Kidney (tissue), 14 donors: ENCODE data around the gene C1QC. TPM values are rescaled to one million over a fixed set of nuclear protein-coding genes. Genes with fewer than 3 reads are reported as not detected.

Source experiments
- DNase-seq, 5 donors: peaks; one replicate each; pipeline ENCODE4 v3.0.0-alpha.2; 2013 to 2020
- FAIRE-seq: peaks from 2 replicates; lab custom pipeline; 2012; peaks lifted over from hg19 to GRCh38; lab: Jason Lieb, UNC
- H3K27ac ChIP-seq, 2 donors: one replicate each; pipeline ENCODE4 v1.7.0; 2013; ENCODE audit warnings: low read depth in 2 of 2, low read length in 2 of 2, inconsistent platforms in 1 of 2
- H3K27me3 ChIP-seq: one replicate; pipeline ENCODE4 v1.7.1; 2013; ENCODE audit warnings: low read length, inconsistent platforms; ENCODE audit not compliant: control insufficient read depth, insufficient read depth
- H3K36me3 ChIP-seq, 3 donors: one replicate each; pipeline versions ENCODE4 v1.7.0 to v1.7.1; 2013; ENCODE audit warnings: low read length in 3 of 3, control low read depth in 1 of 3, inconsistent platforms in 1 of 3; ENCODE audit not compliant: insufficient read depth in 3 of 3, control insufficient read depth in 2 of 3
- H3K4me1 ChIP-seq, 3 donors: one replicate each; pipeline versions ENCODE4 v1.7.0 to v1.7.1; 2013; ENCODE audit warnings: low read length in 3 of 3, inconsistent platforms in 1 of 3, low read depth in 1 of 3; ENCODE audit not compliant: control insufficient read depth in 2 of 3, insufficient read depth in 2 of 3
- H3K4me3 ChIP-seq, 3 donors: one replicate each; pipeline versions ENCODE4 v1.7.0 to v1.8.1; 2013; ENCODE audit warnings: low read length in 3 of 3, control low read depth in 1 of 3, inconsistent platforms in 1 of 3
- H3K9ac ChIP-seq, 3 donors: one replicate each; pipeline versions ENCODE4 v1.7.0 to v1.7.1; 2013; ENCODE audit warnings: low read length in 3 of 3, control low read depth in 1 of 3, inconsistent platforms in 1 of 3
- H3K9me3 ChIP-seq, 3 donors: one replicate each; pipeline versions ENCODE4 v1.7.0 to v1.7.1; 2013; ENCODE audit warnings: low read length in 3 of 3, control low read depth in 1 of 3, inconsistent platforms in 1 of 3; ENCODE audit not compliant: control insufficient read depth in 2 of 3, insufficient read depth in 1 of 3
- CTCF ChIP-seq: IDR thresholded peaks from 3 replicates; pipeline ENCODE4 v1.5.1; 2012; ENCODE audit warnings: mild to moderate bottlenecking, moderate library complexity, borderline replicate concordance; ENCODE audit not compliant: insufficient read depth; ENCODE audit errors: extremely low read depth
- intact Hi-C: fragments of 100-400 bp; cut with DNase I; formaldehyde crosslinking; loops from one replicate; pipeline ENCODE4 v1.11.1; 2022
- polyA plus RNA-seq: library from polyadenylated mRNA; stranded (reverse); fragments of 350-450 nt; fragmentation: Illumina TruSeq; extraction: RNeasy Lipid Tissue Mini Kit (QIAGEN cat#74804); gene quantifications from one replicate; pipeline ENCODE4 v1.2.3, GENCODE V29; 2014; ENCODE audit warnings: low read depth, low replicate concordance; ENCODE audit not compliant: insufficient read depth
- total RNA-seq: library from RNA; stranded (reverse); fragmentation: NEBNext Ultra II Directional; extraction: Animal tissue kit (Norgen Biotek cat#: 25700); gene quantifications from one replicate; pipeline ENCODE4 v1.2.1, GENCODE V29; 2021
- donor health status: control.
- donor health status: control.
- donor health status: control.
- donor health status: control.
- donor health status: control.
- donor health status: DM: yes; HTN: yes; CAD: no.
- donor health status: Normal renal cell carcinoma (clear cell type).

The C1QC gene
- total and polyA plus RNA-seq, 2 donors from 2014 or later = 57.4 to 287 TPM

- Histone ChIP-seq H3K9me3 (no peaks in the 10 kb centered on the region), H3K27ac (no peak overlapping the region), H3K36me3 (no peaks in the 10 kb centered on the region), H3K27me3 (no peaks in the 10 kb centered on the region), H3K4me3 (no peak overlapping the region), H3K9ac (no peak overlapping the region), H3K4me1 (no peaks in the 10 kb centered on the region)
- intact Hi-C loops = no loop called here
- DNase-seq (no peak), FAIRE-seq (no peak)
- no peak for TF ChIP-seq CTCF
Measured at GRCh38 chr1:22628698-22629444, 14.6 kb upstream of the C1QC start.

- FAIRE-seq = no peak
- no peak overlapping the region for H3K27ac ChIP-seq
- H3K4me1 ChIP-seq = no peaks in the 10 kb centered on the region
- no peak for DNase-seq
- H3K9ac ChIP-seq = no peak overlapping the region
- no peak for TF ChIP-seq CTCF
- H3K4me3 ChIP-seq = no peak overlapping the region
- no peaks in the 10 kb centered on the region for H3K36me3 ChIP-seq
- intact Hi-C loops = no loop called here
- H3K9me3 ChIP-seq = no peaks in the 10 kb centered on the region
- H3K27me3 ChIP-seq = no peaks in the 10 kb centered on the region
Measured at GRCh38 chr1:22629886-22630285, 13.5 kb upstream of the C1QC start.

- Histone ChIP-seq H3K4me3 (no peak overlapping the region), H3K36me3 (no peaks in the 10 kb centered on the region), H3K9ac (no peak overlapping the region), H3K4me1 (no peaks in the 10 kb centered on the region), H3K27me3 (no peaks in the 10 kb centered on the region), H3K9me3 (no peaks in the 10 kb centered on the region), H3K27ac (no peak overlapping the region)
- TF ChIP-seq CTCF = no peak
- FAIRE-seq = no peak
- no peak for DNase-seq
- intact Hi-C loops = no loop called here
Measured at GRCh38 chr1:22633697-22634463, 9.6 kb upstream of the C1QC start.
